ENCODE data around the gene LRRC45. TPM values are rescaled to one million over a fixed set of nuclear protein-coding genes. Genes with fewer than 3 reads are reported as not detected.

LRRC45 gene
- total RNA-seq, 1 donor from 2014 or later, result 29.4 TPM

DNA sequence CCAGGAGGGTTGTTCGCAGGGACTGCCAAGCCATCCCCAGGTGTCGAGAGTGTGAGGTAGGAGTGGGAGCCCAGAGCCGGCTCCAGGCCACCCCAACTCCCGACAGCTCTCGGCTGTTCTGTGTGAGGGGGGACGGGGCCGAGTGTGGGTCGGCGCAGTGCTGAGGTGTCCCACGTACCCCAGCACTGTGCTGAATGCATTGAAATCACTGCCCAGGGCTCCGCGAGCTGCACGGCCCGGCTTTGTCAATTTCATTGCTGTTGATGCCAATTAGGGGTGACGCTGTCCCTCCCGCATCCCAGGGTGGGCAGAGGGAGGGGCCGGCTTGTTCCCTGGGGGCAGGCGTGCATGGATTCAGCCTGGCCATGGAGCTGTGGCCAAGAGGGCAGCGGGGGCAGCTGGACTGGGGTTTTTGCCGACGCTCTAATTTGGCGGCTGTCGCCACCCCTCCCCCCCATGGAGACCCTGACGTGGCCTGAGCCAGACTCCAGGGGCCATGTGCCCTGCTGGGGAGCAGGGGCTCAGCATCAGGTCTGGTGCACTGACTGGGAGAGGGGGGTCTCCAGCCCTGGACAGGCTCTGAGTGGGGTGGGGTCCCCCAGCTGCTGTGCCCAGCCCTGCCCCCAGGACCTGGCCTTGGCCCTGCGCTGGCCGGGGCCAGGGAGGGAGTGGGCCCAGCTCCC is 14.7 kb upstream of the LRRC45 start:
- Mint-ChIP-seq H3K4me1 (ENCODE audit: unreplicated experiment) (peaks cover 12% of the 10 kb centered on the region), H3K9me3 (no peaks in the 10 kb centered on the region), H3K36me3 (no peaks in the 10 kb centered on the region), H3K4me3 (no peak overlapping the region), H3K27me3 (no peaks in the 10 kb centered on the region), H3K27ac (no peak overlapping the region)
- TF ChIP-seq, protein P1, sequence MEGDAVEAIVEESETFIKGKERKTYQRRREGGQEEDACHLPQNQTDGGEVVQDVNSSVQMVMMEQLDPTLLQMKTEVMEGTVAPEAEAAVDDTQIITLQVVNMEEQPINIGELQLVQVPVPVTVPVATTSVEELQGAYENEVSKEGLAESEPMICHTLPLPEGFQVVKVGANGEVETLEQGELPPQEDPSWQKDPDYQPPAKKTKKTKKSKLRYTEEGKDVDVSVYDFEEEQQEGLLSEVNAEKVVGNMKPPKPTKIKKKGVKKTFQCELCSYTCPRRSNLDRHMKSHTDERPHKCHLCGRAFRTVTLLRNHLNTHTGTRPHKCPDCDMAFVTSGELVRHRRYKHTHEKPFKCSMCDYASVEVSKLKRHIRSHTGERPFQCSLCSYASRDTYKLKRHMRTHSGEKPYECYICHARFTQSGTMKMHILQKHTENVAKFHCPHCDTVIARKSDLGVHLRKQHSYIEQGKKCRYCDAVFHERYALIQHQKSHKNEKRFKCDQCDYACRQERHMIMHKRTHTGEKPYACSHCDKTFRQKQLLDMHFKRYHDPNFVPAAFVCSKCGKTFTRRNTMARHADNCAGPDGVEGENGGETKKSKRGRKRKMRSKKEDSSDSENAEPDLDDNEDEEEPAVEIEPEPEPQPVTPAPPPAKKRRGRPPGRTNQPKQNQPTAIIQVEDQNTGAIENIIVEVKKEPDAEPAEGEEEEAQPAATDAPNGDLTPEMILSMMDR (conservative IDR thresholded peaks at IDR 0.05), result no peak
- no peak for DNase-seq (ENCODE audit: extremely low spot score, unreplicated experiment)

DNA sequence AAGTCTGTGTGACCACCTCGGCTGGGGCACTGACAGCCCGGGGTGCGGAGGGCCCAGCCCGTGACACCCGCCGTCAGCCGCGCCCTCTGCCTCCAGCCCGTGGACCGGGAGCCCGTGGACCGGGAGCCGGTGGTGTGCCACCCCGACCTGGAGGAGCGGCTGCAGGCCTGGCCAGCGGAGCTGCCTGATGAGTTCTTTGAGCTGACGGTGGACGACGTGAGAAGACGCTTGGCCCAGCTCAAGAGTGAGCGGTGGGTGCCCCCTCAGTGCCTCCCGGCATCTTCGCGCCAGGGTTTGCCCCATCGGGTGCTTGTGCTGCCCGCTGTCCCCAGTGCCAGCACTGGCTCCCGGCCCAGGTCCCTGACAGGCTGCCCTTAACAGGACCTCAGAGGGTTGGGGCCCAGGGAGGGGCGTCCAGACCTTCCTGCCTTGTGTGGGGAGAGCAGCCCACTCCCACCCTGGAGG is 14.1 kb upstream of the LRRC45 start:
- Mint-ChIP-seq H3K9me3 (no peaks in the 10 kb centered on the region), H3K27me3 (no peaks in the 10 kb centered on the region), H3K4me3 (no peak overlapping the region), H3K36me3 (no peaks in the 10 kb centered on the region), H3K27ac (no peak overlapping the region), H3K4me1 (ENCODE audit: unreplicated experiment) (peaks cover 8% of the 10 kb centered on the region)
- DNase-seq (ENCODE audit: extremely low spot score, unreplicated experiment), result no peak
- TF ChIP-seq, protein P1 (conservative IDR thresholded peaks at IDR 0.05), result no peak

DNA sequence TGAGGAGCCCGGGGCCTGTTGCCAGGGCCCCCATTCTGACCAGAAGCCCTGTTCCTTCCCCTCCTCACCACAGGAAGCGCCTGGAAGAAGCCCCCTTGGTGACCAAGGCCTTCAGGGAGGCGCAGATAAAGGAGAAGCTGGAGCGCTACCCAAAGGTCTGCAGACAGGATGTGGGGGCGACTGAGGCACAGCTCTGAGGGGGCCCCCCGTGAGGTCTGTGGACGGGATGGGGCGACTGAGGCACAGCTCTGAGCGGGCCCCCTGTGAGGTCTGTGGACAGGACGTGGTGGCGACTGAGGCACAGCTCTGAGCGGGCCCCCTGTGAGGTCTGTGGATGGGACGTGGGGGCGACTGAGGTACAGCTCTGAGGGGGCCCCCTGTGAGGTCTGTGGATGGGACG is 13.7 kb upstream of the LRRC45 start:
- H3K27ac Mint-ChIP-seq, result no peak overlapping the region
- no peak overlapping the region for H3K4me3 Mint-ChIP-seq
- H3K36me3 Mint-ChIP-seq, result no peaks in the 10 kb centered on the region
- TF ChIP-seq, protein P1 (conservative IDR thresholded peaks at IDR 0.05), result no peak
- no peaks in the 10 kb centered on the region for H3K27me3 Mint-ChIP-seq
- no peak for DNase-seq (ENCODE audit: extremely low spot score, unreplicated experiment)
- no peaks in the 10 kb centered on the region for H3K9me3 Mint-ChIP-seq
- peaks cover 8% of the 10 kb centered on the region for H3K4me1 Mint-ChIP-seq (ENCODE audit: unreplicated experiment)

DNA sequence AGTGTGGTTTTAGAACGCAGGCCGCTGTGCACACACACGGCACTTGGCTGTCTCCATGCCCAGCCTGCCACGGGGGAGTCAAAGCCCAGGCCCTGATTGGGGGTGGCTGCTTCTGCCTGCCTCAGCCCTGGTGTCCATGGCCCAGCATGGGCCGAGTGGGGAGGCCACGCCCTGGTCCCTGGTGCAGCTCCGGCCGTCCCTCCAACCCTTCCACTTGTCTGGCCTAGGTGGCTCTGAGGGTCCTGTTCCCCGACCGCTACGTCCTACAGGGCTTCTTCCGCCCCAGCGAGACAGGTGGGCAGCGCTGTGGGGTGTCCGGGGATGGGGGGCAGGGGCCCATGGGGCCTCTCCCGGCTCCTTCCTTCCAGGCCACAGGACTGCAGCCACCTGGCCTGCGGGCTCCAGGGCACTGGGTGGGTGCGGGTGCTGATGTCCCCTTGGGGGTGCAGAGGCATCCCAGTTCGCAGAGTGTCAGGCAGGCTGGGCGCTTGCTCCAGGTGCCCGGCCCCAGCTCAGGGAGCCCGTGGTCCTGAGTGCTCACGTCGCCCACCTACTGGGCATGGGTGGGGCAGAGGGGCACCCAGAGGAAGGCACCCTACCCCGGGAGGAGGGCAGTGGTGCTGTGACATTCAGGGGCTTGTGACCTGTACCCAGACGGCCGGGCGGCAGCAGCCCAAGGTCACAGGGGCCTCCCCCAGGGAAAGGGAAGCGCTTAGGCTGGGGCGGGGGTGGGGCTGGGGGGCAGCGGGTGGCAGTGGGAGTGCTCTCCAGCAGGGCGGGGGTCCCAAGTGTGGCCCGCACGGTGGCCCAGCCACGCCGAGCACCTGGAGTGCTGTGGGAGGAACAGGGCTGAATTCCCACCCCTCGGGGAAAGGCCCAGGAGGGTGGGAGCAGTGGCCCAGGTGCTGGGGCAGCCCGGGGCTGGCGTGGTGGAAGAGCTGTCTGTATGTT is 12.3 kb upstream of the LRRC45 start:
- Mint-ChIP-seq H3K27me3 (no peaks in the 10 kb centered on the region), H3K36me3 (no peaks in the 10 kb centered on the region), H3K9me3 (no peaks in the 10 kb centered on the region), H3K27ac (no peak overlapping the region), H3K4me3 (no peak overlapping the region), H3K4me1 (ENCODE audit: unreplicated experiment) (peaks cover 8% of the 10 kb centered on the region)
- TF ChIP-seq, protein P1 (conservative IDR thresholded peaks at IDR 0.05), result no peak
- DNase-seq (ENCODE audit: extremely low spot score, unreplicated experiment), result no peak

DNA sequence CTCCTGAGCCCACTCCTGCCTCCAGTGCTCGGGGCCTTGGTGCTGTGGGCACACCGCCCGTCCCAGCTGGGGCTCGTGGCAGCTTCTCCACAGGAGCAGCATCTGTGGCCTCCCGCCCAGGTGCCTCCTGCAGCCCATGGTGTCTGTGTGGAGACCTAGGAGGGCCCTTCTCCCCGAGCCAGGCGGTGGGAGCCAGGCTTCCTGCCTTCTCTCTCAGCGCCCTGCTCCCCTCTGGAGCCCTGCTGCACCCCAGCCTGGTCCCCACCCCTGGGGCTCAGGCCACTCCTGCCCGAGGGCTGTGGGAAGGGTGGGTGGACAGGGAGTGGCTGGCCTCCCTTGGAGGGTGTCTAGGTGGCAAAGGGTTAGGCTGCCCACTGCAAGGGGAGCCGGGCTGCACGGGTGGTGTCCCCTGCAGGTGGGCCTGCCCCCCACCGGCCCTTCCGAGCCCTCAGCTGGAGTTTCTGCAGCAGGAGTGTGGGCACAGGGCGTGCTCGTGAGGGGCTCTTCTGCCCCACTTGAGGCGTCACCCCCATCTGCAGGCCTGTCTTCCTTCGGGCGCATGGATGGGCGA is 11.4 kb upstream of the LRRC45 start:
- peaks cover 3% of the 10 kb centered on the region for H3K4me1 Mint-ChIP-seq (ENCODE audit: unreplicated experiment)
- H3K4me3 Mint-ChIP-seq, result no peak overlapping the region
- H3K27me3 Mint-ChIP-seq, result no peaks in the 10 kb centered on the region
- no peak for DNase-seq (ENCODE audit: extremely low spot score, unreplicated experiment)
- no peaks in the 10 kb centered on the region for H3K9me3 Mint-ChIP-seq
- TF ChIP-seq, protein P1 (conservative IDR thresholded peaks at IDR 0.05), result no peak
- no peaks in the 10 kb centered on the region for H3K36me3 Mint-ChIP-seq
- H3K27ac Mint-ChIP-seq, result no peak overlapping the region
